Subcutaneous adipose tissue (tissue), 4 donors: ENCODE results near the gene MTX3. TPM values are rescaled to one million over a fixed set of nuclear protein-coding genes. Genes with fewer than 3 reads are reported as not detected.

Experiments
- CTCF ChIP-seq: fragments of 450-650 bp; IDR thresholded peaks from one replicate; pipeline ENCODE4 v1.5.1; 2016; ENCODE audit warnings: low read depth, mild to moderate bottlenecking, control low read depth, antibody characterized with exemption, moderate library complexity
- total RNA-seq, 4 donors: library from RNA; depleted of rRNA; stranded (reverse); fragments of >200 nt; gene quantifications; one replicate each; pipeline ENCODE4 v1.1.0, GENCODE V29; 2016

Gene MTX3
- total RNA-seq, 4 donors from 2014 or later: 9.9 to 17.0 (median 14.9) TPM

- no peak for TF ChIP-seq CTCF
These were observed 24.6 kb downstream of the MTX3 start for GRCh38 chr5:79966448-79966847.

- no peak for TF ChIP-seq CTCF
These were observed 26.9 kb downstream of the MTX3 start for GRCh38 chr5:79964136-79964535.

- TF ChIP-seq CTCF: no peak
These were observed 27.6 kb downstream of the MTX3 start for GRCh38 chr5:79963261-79964061.

- no peak for TF ChIP-seq CTCF
These were observed 28.4 kb downstream of the MTX3 start for GRCh38 chr5:79962575-79963222.

GRCh38 chr5:79961716-79962574 lies 29.1 kb downstream of the MTX3 start:
- TF ChIP-seq CTCF: no peak

GRCh38 chr5:79959407-79959806 lies 31.7 kb downstream of the MTX3 start:
- no peak for TF ChIP-seq CTCF
